GM21515 (cell line): Measurements from ENCODE around the gene ZFYVE9.
"Not testable (repeated sequence)": the region's sequence is repeated elsewhere in the genome, so short reads cannot be mapped to it uniquely, and the experiment has no call there.

ENCODE experiments used
- ATAC-seq: cut with Tn5 transposase; IDR thresholded peaks from one replicate; pipeline ENCODE4 v1.9.1; 2021; ENCODE audit not compliant: unreplicated experiment

ZFYVE9 gene

GRCh38 chr1:52141513-52142219, at the start of gene ZFYVE9:
TSS of gene ZFYVE9 (plus strand) at chr1:52142089. CDS start at chr1:52233207, 91,118 bp downstream.
- peak; percentile 68 for ATAC-seq

GRCh38 chr1:52094300-52094699, 47.6 kb upstream of the ZFYVE9 start:
- not testable (repeated sequence) for ATAC-seq

GRCh38 chr1:52096216-52096615, 45.7 kb upstream of the ZFYVE9 start:
- ATAC-seq, result no peak

GRCh38 chr1:52098139-52098871, 43.6 kb upstream of the ZFYVE9 start:
- no peak for ATAC-seq

GRCh38 chr1:52102336-52103013, 39.4 kb upstream of the ZFYVE9 start:
- no peak for ATAC-seq

- no peak for ATAC-seq
Observed at GRCh38 chr1:52111492-52111891, 30.4 kb upstream of the ZFYVE9 start.

- ATAC-seq, result no peak
Observed at GRCh38 chr1:52112489-52112888, 29.4 kb upstream of the ZFYVE9 start.

GRCh38 chr1:52119301-52120079, 22.4 kb upstream of the ZFYVE9 start:
- no peak for ATAC-seq

GRCh38 chr1:52122384-52122783, 19.5 kb upstream of the ZFYVE9 start:
- no peak for ATAC-seq

- no peak for ATAC-seq
Observed at GRCh38 chr1:52123622-52124021, 18.3 kb upstream of the ZFYVE9 start.

GRCh38 chr1:52125736-52126359, 16.0 kb upstream of the ZFYVE9 start:
- no peak for ATAC-seq

GRCh38 chr1:52127181-52128180, 14.4 kb upstream of the ZFYVE9 start:
- no peak for ATAC-seq

GRCh38 chr1:52139817-52140540, 1.9 kb upstream of the ZFYVE9 start:
- ATAC-seq, result no peak

GRCh38 chr1:52140633-52141512, 1.0 kb upstream of the ZFYVE9 start:
- no peak for ATAC-seq

- ATAC-seq, result peak; percentile 41
Observed at GRCh38 chr1:52142220-52143183, 613 bp downstream of the ZFYVE9 start.

GRCh38 chr1:52145137-52145536, 3.2 kb downstream of the ZFYVE9 start:
- no peak for ATAC-seq

- ATAC-seq, result not testable (repeated sequence)
Observed at GRCh38 chr1:52150445-52150844, 8.6 kb downstream of the ZFYVE9 start.
